Measurements from ENCODE around the gene FAM169A.
"Not testable (repeated sequence)": the region's sequence is repeated elsewhere in the genome, so short reads cannot be mapped to it uniquely, and the experiment has no call there.

FAM169A gene

GRCh38 chr5:74816875-74817274, 49.3 kb downstream of the FAM169A start:
- in situ Hi-C loops (cut with MboI; ENCODE audit: low sequenced_read_pairs) = no loop called here

GRCh38 chr5:74810915-74811314, 55.3 kb downstream of the FAM169A start:
- in situ Hi-C loops (cut with MboI; ENCODE audit: low sequenced_read_pairs) = no loop called here

GRCh38 chr5:74801941-74802340, 64.2 kb downstream of the FAM169A start:
- in situ Hi-C loops (cut with MboI; ENCODE audit: low sequenced_read_pairs) = no loop called here

- in situ Hi-C loops (cut with MboI; ENCODE audit: low sequenced_read_pairs) = no loop called here
Measured at GRCh38 chr5:74801197-74801596, 65.0 kb downstream of the FAM169A start.

- in situ Hi-C loops (cut with MboI; ENCODE audit: low sequenced_read_pairs) = no loop called here
Measured at GRCh38 chr5:74798977-74799911, 66.9 kb downstream of the FAM169A start.

- in situ Hi-C loops (cut with MboI; ENCODE audit: low sequenced_read_pairs) = not testable (repeated sequence)
Measured at GRCh38 chr5:74791669-74792068, 74.5 kb downstream of the FAM169A start.

- in situ Hi-C loops (cut with MboI; ENCODE audit: low sequenced_read_pairs) = no loop called here
Measured at GRCh38 chr5:74787424-74787823, 78.8 kb downstream of the FAM169A start.

- in situ Hi-C loops (cut with MboI; ENCODE audit: low sequenced_read_pairs) = no loop called here
Measured at GRCh38 chr5:74786851-74787250, 79.3 kb downstream of the FAM169A start.

GRCh38 chr5:74778609-74779008, 87.6 kb downstream of the FAM169A start:
- in situ Hi-C loops (cut with MboI; ENCODE audit: low sequenced_read_pairs) = no loop called here

GRCh38 chr5:74772359-74772758, 93.8 kb downstream of the FAM169A start:
- in situ Hi-C loops (cut with MboI; ENCODE audit: low sequenced_read_pairs) = no loop called here

- in situ Hi-C loops (cut with MboI; ENCODE audit: low sequenced_read_pairs) = no loop called here
Measured at GRCh38 chr5:74767579-74767913, 98.6 kb downstream of the FAM169A start.

GRCh38 chr5:74766849-74767578, 99.2 kb downstream of the FAM169A start, which contains the start of the genes GFM2 and NSA2:
GFM2 (minus strand) TSS chr5:74767117; CDS start chr5:74763742, 3,375 bp downstream.
NSA2 (plus strand) TSS chr5:74767249; CDS start chr5:74767361, 112 bp downstream.
- in situ Hi-C loops (cut with MboI; ENCODE audit: low sequenced_read_pairs) = no loop called here

- in situ Hi-C loops (cut with MboI; ENCODE audit: low sequenced_read_pairs) = no loop called here
Measured at GRCh38 chr5:74766418-74766848, 99.8 kb downstream of the FAM169A start.

GRCh38 chr5:74765929-74766328, 100.3 kb downstream of the FAM169A start:
- in situ Hi-C loops (cut with MboI; ENCODE audit: low sequenced_read_pairs) = no loop called here

GRCh38 chr5:74765201-74765600, 101.0 kb downstream of the FAM169A start:
- in situ Hi-C loops (cut with MboI; ENCODE audit: low sequenced_read_pairs) = no loop called here

GRCh38 chr5:74763504-74763903, 102.7 kb downstream of the FAM169A start:
- in situ Hi-C loops (cut with MboI; ENCODE audit: low sequenced_read_pairs) = no loop called here

- in situ Hi-C loops (cut with MboI; ENCODE audit: low sequenced_read_pairs) = no loop called here
Measured at GRCh38 chr5:74762599-74762998, 103.6 kb downstream of the FAM169A start.

GRCh38 chr5:74761241-74761640, 104.9 kb downstream of the FAM169A start:
- in situ Hi-C loops (cut with MboI; ENCODE audit: low sequenced_read_pairs) = no loop called here

- in situ Hi-C loops (cut with MboI; ENCODE audit: low sequenced_read_pairs) = not testable (repeated sequence)
Measured at GRCh38 chr5:74748742-74749141, 117.4 kb downstream of the FAM169A start.

- in situ Hi-C loops (cut with MboI; ENCODE audit: low sequenced_read_pairs) = no loop called here
Measured at GRCh38 chr5:74738406-74738805, 127.8 kb downstream of the FAM169A start.

GRCh38 chr5:74736759-74737158, 129.4 kb downstream of the FAM169A start:
- in situ Hi-C loops (cut with MboI; ENCODE audit: low sequenced_read_pairs) = no loop called here

Data from HL-60/S4 treated with phorbol 12-myristate 13-acetate at 8.2 ng/mL for 4 days and 3 days (cell line).